ENCODE measurements around the gene ZKSCAN3.

ZKSCAN3 gene

DNA sequence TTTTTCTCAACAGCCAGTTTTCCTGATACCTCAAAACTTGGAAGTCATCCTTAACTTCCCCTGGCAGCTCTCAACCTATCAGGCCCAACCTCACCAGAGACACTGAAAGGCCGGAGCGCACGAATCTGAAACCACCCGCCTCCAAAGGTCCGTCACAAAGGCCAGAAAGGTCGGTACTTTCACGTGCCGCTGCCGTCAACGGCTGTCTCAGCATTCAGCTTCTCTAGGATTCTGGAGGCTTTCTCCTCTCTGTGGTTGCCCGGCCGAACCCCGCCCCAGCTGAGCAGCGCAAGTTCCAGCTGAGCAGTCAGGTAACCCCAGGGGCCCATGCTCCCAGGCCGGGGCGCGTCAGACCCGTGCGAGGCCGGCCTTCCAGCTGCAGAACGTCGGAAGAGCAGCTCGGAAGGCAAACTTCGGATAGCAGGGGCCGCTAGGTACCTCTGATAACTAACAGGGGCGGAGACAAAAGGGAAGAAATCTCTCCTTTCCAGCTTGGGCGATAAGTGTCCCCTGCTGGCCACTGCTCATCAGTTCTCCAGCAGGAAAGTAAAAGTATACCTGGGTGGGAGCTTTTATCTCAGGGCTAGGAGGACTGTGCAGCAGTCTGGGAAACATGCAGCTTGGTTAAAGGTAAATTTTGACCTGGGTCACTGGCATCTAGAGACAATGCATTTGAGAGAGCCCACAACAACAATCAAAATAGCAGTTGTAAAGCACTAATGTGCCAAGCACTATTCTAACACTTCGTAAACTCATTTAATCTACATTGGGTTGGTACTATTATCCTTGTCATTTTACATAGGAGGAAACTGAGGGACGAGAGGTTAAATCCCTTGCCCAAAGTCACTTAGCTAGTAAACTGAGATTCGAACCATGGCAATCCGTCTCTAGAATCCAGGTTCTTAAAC lies 33.7 kb downstream of the ZKSCAN3 start:
- peak; percentile 9 for TF ChIP-seq CTCF (IDR thresholded peaks at IDR 0.05; ENCODE audit: control insufficient read depth, insufficient read depth, low read depth, low read length, missing control alignments)
- no peak for DNase-seq (ENCODE audit: low read depth)
- peak overlapping the region; percentile 24 for H3K4me3 ChIP-seq (ENCODE audit: control insufficient read depth, low read depth, low read length)

- TF ChIP-seq CTCF (IDR thresholded peaks at IDR 0.05; ENCODE audit: control insufficient read depth, insufficient read depth, low read depth, low read length, missing control alignments), result no peak
- no peak for DNase-seq (ENCODE audit: low read depth)
- H3K4me3 ChIP-seq (ENCODE audit: control insufficient read depth, low read depth, low read length), result no peak overlapping the region
Measured at GRCh38 chr6:28384143-28384533, 34.4 kb downstream of the ZKSCAN3 start.

DNA sequence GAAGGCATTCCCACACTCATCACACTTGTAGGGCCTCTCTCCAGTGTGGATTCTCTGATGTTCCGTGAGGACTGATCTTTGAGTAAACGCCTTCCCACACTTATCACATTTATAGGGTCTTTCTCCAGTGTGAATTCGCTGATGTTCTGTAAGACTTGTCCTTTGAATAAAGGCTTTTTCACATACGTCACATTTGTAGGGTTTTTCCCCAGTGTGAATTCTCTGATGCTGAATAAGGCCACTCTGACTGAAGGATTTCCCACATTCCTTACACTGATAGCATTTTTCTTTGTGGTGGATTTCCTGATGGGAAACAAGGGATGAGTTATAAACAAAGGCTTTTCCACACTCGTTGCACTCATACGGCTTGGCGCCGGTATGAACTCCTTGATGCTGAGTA lies 40.9 kb downstream of the ZKSCAN3 start:
- no peak for DNase-seq (ENCODE audit: low read depth)
- H3K4me3 ChIP-seq (ENCODE audit: control insufficient read depth, low read depth, low read length), result no peak overlapping the region
- TF ChIP-seq CTCF (IDR thresholded peaks at IDR 0.05; ENCODE audit: control insufficient read depth, insufficient read depth, low read depth, low read length, missing control alignments), result no peak

- no peak for DNase-seq (ENCODE audit: low read depth)
- peak; percentile 41 for TF ChIP-seq CTCF (IDR thresholded peaks at IDR 0.05; ENCODE audit: control insufficient read depth, insufficient read depth, low read depth, low read length, missing control alignments)
- no peak overlapping the region for H3K4me3 ChIP-seq (ENCODE audit: control insufficient read depth, low read depth, low read length)
Measured at GRCh38 chr6:28393912-28394662, 44.3 kb downstream of the ZKSCAN3 start.

DNA sequence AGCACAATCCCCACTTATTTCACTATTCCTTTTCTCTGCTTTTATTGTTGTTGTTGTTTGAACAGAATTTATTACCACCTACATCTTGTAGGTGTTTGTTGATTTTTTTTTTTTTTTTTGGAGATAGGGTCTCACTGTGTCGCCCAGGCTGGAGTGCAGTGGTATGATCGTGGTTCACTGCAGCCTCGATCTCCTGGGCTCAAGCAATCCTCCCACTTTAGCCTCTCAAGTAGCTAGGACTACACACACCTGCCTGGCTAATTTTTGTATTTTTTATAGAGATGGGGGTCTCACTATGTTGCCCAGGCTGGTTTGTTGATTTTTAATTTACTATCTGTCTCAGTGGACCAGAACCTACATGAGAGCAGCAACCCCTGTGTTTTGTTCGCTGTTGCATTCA lies 46.2 kb downstream of the ZKSCAN3 start:
- DNase-seq (ENCODE audit: low read depth), result no peak
- H3K4me3 ChIP-seq (ENCODE audit: control insufficient read depth, low read depth, low read length), result no peak overlapping the region
- TF ChIP-seq CTCF (IDR thresholded peaks at IDR 0.05; ENCODE audit: control insufficient read depth, insufficient read depth, low read depth, low read length, missing control alignments), result no peak

- peak within 1 kb of the TSS; percentile 69 for H3K4me3 ChIP-seq (ENCODE audit: control insufficient read depth, low read depth, low read length)
- peak; percentile 84 for TF ChIP-seq CTCF (IDR thresholded peaks at IDR 0.05; ENCODE audit: control insufficient read depth, insufficient read depth, low read depth, low read length, missing control alignments)
- DNase-seq (ENCODE audit: low read depth), result peak; percentile 41
Measured at GRCh38 chr6:28399350-28400121, 49.8 kb downstream of the ZKSCAN3 start, which contains the start of gene ZSCAN12. Gene ZSCAN12, minus strand, starts transcription at chr6:28399747. Its CDS starts 1,342 bp downstream, at chr6:28398405.

All from AG09309 (cell line).